ENCODE measurements around the gene DUSP8.

The DUSP8 gene

DNA sequence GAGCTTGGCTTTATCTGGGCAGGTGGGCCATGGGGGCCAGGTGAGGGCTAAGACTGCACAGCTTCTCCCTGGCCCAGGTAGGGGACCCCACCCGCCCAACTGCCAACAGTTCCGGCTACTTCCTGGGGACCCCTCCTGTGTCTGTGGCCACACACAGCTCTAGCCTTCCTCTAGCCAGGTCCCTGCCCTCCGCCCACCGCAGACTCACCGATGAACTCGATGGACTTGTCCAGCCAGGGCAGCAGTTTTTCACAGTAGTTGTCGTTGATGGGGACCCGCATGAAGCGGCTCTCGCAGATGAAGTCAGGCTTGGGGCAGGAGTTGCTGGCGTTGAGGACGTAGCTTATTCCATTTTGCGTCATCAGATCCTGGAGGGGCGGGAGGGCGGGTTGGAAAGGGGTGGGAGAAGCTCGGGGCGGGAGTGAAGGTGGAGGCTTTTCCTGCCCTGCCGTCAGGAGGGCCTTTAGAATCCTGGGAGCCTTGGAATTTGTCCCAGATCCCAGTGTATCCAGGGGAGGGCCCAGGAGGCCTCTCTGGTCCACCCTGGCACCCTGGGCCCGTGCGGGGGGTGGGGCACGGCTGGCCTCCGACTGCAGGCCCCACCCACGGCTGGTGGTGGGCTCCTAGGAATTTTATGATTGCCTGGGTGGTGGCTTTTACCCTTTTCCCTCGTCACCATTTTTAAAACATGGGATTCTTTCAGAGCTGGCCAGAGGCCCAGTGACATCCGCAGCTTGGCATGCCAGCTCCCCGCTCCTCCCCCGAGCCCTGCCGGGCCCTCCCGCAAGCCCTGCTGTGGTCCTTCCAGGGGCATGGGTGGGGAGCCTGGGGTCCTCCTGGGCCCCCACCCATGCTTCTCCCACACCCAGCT is 13.9 kb downstream of the DUSP8 start:
- Histone ChIP-seq H3K4me2 (ENCODE audit: low read length) (no peak overlapping the region), H3K9me3 (ENCODE audit: insufficient read depth, low read length) (no peaks in the 10 kb centered on the region), H3K36me3 (replicated peaks; ENCODE audit: low read depth, low read length) (no peaks in the 10 kb centered on the region), H3K27ac (ENCODE audit: low read length) (no peak overlapping the region), H4K20me1 (ENCODE audit: insufficient read depth, low read length) (no peaks in the 10 kb centered on the region), H3K27me3 (ENCODE audit: low read depth, low read length) (no peaks in the 10 kb centered on the region), H3K4me1 (ENCODE audit: low read length) (peaks cover 14% of the 10 kb centered on the region), H3K79me2 (ENCODE audit: low read length) (no peaks in the 10 kb centered on the region), H2AFZ (ENCODE audit: low read depth, low read length) (no peak overlapping the region), H3K9ac (ENCODE audit: low read length) (no peak overlapping the region), H3K4me3 (ENCODE audit: low read length) (0 out of 2 replicates have a peak overlapping the region, but pooled peaks have one; percentile 11)
- no peak for TF ChIP-seq EZH2phosphoT487 (IDR thresholded peaks at IDR 0.05; ENCODE audit: low read depth)
- TF ChIP-seq, protein P1, sequence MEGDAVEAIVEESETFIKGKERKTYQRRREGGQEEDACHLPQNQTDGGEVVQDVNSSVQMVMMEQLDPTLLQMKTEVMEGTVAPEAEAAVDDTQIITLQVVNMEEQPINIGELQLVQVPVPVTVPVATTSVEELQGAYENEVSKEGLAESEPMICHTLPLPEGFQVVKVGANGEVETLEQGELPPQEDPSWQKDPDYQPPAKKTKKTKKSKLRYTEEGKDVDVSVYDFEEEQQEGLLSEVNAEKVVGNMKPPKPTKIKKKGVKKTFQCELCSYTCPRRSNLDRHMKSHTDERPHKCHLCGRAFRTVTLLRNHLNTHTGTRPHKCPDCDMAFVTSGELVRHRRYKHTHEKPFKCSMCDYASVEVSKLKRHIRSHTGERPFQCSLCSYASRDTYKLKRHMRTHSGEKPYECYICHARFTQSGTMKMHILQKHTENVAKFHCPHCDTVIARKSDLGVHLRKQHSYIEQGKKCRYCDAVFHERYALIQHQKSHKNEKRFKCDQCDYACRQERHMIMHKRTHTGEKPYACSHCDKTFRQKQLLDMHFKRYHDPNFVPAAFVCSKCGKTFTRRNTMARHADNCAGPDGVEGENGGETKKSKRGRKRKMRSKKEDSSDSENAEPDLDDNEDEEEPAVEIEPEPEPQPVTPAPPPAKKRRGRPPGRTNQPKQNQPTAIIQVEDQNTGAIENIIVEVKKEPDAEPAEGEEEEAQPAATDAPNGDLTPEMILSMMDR (IDR thresholded peaks at IDR 0.05; ENCODE audit: low read depth, low read length), result no peak

DNA sequence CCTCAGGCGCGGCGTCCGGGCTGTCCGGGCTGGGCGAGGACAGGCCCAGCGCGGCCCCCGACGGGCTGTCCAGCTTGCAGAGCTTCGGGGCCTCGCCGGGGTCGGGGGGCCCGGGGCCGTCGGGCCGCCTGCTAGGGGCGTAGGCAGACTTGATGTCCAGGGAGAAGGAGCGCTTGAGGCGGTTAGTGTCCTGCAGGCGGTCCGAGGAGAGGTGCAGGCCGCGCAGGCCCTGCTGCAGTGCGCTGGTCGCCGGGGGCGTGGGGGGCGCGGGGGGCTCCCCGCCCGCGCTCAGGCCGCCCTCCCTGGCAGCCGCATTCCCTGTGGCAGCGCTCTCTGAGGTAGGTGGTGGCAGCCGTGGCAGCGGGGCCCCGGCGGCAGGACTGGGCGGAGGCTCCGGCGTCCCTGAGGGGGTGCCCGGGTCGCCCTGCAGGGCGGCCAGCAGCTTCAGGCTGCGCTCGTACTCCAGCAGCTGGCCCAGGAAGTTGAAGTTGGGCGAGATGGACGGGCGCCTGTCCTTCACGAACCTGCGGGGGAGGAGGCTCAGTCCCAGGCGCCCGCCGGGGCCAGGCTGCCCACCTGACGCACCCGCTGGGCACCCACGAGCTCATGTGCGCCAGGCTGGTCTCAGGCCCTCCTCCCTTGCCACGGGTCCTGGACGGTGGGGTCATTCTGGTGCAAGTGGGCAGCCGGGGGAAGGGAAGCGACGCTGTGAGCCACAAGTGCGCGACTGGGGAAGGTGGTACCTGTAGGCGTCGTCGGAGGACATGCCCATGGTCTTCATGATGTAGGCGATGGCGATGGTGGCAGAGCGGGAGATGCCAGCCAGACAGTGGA is 14.8 kb downstream of the DUSP8 start:
- Histone ChIP-seq H4K20me1 (ENCODE audit: insufficient read depth, low read length) (no peaks in the 10 kb centered on the region), H3K9ac (ENCODE audit: low read length) (no peak overlapping the region), H3K4me2 (ENCODE audit: low read length) (no peak overlapping the region), H3K27me3 (ENCODE audit: low read depth, low read length) (no peaks in the 10 kb centered on the region), H3K36me3 (replicated peaks; ENCODE audit: low read depth, low read length) (no peaks in the 10 kb centered on the region), H3K9me3 (ENCODE audit: insufficient read depth, low read length) (no peaks in the 10 kb centered on the region), H3K4me1 (ENCODE audit: low read length) (peaks cover 14% of the 10 kb centered on the region), H3K79me2 (ENCODE audit: low read length) (no peaks in the 10 kb centered on the region), H2AFZ (ENCODE audit: low read depth, low read length) (no peak overlapping the region), H3K4me3 (ENCODE audit: low read length) (no peak overlapping the region), H3K27ac (ENCODE audit: low read length) (no peak overlapping the region)
- TF ChIP-seq EZH2phosphoT487 (IDR thresholded peaks at IDR 0.05; ENCODE audit: low read depth), result no peak
- TF ChIP-seq, protein P1 (IDR thresholded peaks at IDR 0.05; ENCODE audit: low read depth, low read length), result no peak

DNA sequence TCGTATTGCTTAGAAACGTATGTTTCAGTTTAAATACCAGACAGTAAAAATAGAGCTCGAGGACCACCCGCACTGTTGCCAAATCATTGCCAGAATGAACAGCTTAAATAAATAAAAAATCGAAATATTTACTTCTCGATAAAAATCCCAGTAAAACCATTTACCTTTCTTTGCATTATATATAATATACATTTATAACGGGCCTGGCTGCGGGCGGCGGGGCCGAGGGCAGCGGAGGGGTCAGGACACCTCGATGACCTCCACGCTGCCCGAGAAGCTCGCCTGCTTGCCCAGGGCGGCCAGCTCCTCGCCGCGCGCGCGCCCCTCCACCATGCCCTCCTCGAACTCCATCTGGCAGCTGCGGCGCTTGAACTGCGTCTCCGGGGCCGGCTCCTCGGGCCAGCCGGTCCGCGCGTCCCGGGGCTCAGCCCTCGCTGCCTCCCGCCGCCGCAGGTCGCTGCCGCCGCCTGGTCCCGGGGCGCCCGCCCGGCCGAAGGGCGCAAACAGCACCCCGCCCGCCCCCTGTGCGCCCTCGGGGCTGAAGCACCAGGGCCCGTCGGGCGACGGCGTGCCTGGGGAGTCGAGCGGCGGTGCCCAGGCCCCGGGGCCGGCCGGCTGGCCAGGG is 15.7 kb downstream of the DUSP8 start:
- Histone ChIP-seq H3K4me3 (ENCODE audit: low read length) (no peak overlapping the region), H3K4me1 (ENCODE audit: low read length) (peaks cover 14% of the 10 kb centered on the region), H3K36me3 (replicated peaks; ENCODE audit: low read depth, low read length) (no peaks in the 10 kb centered on the region), H3K9me3 (ENCODE audit: insufficient read depth, low read length) (no peaks in the 10 kb centered on the region), H2AFZ (ENCODE audit: low read depth, low read length) (no peak overlapping the region), H3K79me2 (ENCODE audit: low read length) (no peaks in the 10 kb centered on the region), H3K27ac (ENCODE audit: low read length) (no peak overlapping the region), H4K20me1 (ENCODE audit: insufficient read depth, low read length) (no peaks in the 10 kb centered on the region), H3K9ac (ENCODE audit: low read length) (no peak overlapping the region), H3K4me2 (ENCODE audit: low read length) (no peak overlapping the region), H3K27me3 (ENCODE audit: low read depth, low read length) (no peaks in the 10 kb centered on the region)
- TF ChIP-seq EZH2phosphoT487 (IDR thresholded peaks at IDR 0.05; ENCODE audit: low read depth), result no peak
- TF ChIP-seq, protein P1 (IDR thresholded peaks at IDR 0.05; ENCODE audit: low read depth, low read length), result no peak

Measured in OCI-LY3 (cell line).